NCI-H187 treated with DMSO at 0.1 percent for 48 hours (cell line): ENCODE measurements around the gene TMEM184B.

Experiments used
- DNase-seq: peaks from one replicate; lab custom pipeline; 2025; lab: John Stamatoyannopoulos, UW

Gene TMEM184B

GRCh38 chr22:38276166-38276565 is 3.4 kb upstream of the TMEM184B start:
- no peak for DNase-seq

DNA sequence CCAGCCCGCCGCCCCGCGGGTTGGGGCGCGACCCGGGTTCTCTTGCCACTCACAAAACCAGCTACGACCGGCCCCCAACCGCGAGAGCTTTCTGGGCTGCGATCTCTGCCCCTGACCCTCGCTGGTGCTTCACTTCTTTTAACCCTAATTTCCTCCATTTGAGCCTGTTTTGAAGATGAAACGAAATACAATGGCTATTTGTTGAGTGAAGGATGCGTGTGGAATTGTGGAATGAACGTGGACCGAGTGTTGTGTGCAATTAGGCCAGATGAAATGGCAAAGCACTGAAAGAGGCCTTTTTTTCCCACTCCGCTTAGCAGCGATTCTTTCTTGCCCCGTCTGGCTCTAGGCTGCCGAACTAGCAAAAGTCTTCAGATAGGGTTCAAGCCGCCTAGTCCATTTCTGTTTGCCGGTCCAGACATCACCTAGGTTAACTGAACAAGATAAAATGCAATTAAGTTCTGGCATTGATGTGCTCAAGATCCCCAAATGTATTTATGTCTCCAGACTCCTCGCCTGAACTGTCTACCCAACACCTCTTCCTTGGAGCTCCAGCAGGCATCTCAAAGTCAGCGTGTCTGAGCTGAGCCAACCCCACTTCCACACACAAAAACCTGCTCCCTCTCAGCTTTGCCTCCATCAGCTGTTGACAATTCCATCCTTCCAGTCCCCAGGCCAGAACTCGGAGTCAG is 471 bp upstream of the TMEM184B start:
- DNase-seq, result no peak

DNA sequence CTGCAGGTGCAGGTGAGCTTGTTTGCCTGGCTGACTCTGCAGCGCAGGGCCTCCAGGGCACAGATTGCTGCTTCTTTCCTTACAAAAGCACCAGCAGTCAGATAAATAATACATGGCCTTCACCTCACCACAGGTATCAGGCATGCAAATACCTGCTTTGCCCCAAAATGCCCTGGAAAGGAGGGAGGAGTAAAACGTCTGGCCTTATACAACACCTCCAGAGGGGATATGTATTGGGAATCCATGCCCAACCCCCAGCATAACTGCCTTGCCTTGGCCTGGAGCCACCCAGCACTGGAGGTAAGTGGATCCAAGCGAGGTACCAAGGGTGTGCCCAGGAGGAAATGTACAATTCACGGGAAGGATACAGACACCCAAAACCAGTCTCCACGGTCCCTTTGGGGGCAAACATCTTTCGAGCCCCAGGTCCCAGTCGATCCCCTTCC is 860 bp downstream of the TMEM184B start:
- no peak for DNase-seq

DNA sequence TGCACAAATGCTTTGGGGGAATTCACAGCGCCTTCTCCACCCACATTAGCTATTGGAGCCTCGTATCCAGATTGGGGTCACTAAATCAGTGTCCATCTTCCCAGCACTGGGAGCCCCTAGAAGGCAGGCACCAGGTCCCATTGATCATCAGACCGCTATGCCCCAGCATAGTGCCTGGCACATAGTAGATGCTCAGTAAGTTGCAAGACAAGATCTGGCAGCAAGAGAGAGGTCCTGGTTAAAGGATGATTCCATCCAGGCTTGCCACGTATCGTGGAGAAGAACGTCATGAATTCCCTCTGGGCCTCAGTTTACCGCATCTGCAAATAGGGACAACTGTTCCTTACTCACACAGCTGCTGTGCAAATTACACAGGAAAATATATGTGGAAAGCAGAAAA is 1.7 kb downstream of the TMEM184B start:
- no peak for DNase-seq

GRCh38 chr22:38270091-38270992 is 2.5 kb downstream of the TMEM184B start:
- no peak for DNase-seq

DNA sequence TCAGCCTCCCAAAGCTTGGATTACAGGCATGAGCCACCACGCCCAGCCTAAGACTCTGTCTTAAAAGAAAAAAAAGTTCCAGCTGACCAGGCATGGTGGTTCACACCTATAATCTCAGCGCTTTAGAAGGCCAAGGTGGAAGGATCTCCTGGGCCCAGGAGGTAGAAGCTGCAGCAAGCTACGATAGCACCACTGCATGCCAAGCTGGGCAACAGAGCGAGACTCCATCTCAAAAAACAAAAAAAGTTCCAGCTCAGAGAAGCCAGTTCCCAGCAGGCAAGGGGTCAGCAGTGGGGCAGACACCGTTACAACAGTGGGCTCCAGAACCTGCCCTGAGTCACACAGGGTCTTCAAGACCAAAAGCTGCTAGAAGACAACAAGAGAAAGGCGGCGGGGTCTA is 3.3 kb downstream of the TMEM184B start:
- no peak for DNase-seq

DNA sequence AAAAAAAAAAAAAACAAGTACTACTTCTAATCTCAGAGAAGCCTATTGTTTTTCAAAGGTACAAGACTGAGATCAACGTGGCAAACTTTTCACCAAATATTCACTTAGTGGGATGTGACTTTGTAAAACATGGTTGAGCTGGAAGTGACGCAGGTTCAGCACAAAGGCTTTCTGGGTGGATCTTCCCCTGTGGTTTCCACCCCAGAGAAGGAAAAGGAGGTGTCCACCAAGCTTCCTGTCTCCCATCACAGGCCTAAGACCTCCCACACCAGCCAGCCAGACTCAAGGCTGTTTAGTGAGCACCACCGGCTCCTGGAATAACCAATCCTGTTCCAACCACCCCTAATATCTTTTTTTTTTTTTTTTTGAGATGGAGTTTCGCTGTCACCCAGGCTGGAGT is 5.7 kb downstream of the TMEM184B start:
- DNase-seq, result no peak

- DNase-seq, result no peak
These were observed 6.7 kb downstream of the TMEM184B start for GRCh38 chr22:38266120-38266519.

DNA sequence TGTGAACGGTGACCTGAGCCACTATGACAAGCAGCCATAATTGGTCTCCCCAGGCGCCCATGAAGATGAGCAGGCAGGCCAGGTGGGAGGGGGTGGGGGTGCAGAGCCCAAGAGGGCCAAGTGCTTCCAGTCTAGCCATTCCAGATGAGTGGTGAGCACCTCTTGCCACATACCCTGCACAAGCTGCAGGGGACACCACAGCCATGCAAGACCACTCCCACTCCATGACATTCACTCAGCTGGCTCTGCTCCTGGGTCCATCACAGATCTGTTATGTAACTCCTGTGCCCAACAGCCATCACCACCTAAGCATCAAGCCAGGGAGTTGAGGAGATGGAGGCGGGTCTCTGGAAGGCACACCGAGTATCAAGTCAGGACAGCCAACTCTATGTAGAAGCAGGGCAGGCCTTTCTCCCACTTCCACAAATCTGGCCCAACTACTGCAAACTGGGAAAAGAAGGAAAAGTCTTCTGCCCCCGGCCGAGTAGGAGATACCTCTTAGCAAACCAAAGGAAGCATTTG is 8.4 kb downstream of the TMEM184B start:
- DNase-seq, result no peak

DNA sequence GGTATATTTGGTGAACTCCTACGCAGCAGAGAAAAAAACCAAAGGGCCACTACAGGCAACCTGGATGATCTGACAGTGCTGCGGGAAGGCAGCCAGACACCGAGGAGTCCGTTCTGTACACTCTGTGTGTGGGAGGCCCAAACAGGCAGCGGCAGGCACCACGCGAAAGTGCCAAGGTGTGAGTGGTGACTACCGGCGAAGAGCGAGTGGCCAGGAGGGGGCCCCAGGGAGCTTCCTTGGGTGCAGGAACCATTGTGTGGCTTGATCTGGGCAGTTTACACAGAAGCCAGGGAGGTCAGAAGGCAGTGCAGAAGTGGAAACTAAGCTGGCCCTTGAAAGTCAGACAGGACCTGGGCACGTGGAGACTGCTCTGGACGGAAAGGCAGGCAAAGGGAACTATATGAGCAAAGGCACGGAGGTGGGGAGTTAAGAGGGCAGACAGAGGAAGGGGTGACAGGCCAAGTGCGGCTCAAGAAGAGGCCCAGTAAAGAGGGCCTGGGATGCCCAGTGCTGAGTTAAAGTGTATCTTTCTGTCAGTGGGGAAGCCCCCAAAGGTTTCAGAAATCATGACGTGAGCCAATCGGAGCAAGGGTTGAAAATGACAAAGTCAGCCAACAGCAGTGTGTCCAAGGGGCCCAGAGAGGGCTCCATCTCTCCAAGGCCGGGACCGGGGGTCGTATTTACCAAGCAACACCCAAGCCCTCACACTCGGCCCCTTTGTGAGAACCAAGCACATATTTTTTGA is 10.6 kb downstream of the TMEM184B start:
- no peak for DNase-seq

DNA sequence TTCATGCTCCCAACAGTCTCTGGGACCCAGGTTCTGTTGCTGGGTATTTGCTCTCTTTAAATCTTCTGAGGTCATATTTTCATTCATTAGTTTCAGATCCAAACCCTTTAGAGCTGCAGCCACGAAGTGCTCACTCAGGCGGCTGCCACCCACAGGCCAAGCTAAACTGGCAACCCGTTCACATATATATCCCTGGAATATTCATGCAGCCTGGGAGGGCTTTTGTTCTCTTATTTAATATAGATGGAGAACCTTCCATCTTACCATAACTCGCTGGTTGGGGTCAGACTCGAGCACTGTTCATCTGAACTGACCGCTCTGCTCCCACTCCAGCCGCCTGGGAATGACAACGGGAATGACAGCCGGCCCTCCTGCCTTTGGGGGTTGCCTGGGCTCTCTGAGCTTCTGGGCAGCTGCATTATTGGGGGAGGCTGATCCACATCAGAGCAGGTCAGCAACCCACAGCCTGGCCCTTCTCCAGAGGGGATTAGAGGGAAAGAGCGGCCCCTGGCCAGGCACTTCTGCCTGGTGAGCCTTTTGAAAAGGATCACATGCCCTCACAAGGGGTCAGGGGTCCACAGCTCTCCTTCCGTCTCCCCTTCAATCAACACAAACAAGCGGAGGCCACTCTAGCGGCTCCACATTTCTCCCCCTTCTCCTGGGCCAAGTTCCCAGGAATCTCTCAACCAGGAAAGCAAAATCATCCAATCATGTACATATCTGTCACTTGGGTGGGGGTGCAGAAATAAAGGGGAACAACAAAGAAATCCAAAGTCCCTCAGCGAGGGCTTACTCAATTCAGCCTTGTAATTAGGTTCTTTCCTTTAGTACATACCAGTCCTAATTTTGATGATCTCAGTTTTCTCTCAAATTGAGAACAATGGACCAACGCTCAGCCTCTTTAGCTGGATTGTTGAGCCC is 11.8 kb downstream of the TMEM184B start:
- no peak for DNase-seq

DNA sequence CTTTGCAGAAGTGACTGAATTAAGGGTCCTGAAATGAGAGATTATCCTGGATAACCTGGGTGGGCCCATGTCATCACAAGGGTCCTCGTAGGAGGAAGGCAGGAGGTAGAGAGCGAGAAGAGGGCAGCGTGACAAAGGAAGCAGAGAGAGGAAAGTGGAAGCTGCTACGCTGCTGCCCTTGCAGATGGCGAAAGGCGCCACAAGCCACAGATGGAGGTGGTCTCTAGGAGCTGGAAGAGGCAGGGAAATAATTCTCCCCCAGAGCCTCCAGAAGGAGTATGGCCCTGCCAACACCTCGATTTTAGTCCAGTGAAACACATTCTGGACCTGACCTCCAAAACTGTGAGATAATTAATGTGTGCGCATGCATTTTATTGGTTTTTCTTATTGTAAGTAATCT is 13.4 kb downstream of the TMEM184B start:
- no peak for DNase-seq

DNA sequence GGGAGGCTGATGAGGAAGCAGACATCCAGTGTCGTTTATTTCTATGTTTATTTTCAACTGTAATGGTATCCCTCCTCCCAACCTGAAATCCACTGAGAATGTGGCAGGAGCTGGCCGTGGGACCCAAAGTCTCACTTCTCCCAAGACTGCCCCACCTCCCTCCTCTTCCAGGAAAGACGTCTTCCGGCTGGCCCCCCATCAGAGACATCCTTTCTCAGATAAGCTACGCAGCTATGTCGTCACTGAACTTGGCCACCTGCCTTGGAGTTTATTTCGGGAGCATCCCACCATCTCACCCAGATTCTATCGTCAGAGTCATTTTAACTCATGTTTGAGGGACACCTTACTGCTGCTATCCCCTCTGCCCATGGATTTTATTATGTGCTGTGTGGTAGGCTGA is 13.9 kb downstream of the TMEM184B start:
- DNase-seq, result no peak

DNA sequence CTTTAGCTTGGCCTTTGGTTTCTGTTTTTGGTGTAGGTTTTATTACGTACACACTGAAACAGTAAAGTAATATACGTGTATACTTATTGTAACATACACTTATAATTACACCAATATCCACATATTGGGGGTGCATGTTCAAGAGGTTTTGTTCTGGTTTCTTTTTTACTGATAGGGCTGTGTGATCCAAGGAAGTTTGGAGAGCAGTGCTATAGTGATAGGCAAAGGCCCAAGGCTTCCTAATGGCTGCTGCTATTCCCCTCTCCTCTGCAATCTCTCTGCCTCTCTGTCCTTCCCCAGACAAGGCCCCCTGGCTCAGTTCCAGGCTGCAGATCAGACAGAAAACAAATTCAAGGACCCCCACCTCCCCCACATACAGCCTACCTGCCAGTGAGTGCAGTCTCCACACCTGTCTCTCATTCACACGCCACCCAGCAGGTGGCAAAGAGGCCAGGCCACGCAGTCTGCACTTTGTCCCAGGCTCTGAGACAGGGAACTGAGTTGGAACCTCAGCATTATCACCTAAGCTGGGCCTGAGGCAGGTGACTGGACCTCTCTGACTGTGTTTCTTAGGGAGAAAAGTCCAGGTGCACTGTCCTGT is 15.1 kb downstream of the TMEM184B start:
- DNase-seq, result peak; percentile 15

GRCh38 chr22:38257181-38257580 is 15.6 kb downstream of the TMEM184B start:
- DNase-seq, result no peak

DNA sequence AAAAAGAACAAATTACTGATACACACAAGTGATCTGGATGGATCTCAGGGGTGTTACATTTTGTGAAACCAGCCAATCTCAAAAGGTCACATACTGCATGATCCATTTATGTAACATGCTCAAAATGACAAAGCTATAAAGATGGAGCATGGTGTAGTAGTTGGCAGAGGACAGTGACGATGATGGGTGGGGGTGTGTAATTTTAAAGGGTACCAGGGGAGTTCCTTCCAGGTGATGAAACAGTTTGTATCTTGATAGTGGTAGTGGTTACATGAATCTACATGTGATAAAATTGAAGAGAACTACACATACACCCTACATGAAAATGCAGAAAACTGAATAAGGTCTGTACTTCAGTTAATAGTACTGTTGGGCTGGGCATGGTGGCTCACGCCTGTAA is 17.1 kb downstream of the TMEM184B start:
- DNase-seq, result no peak

- DNase-seq, result no peak
These were observed 21.5 kb downstream of the TMEM184B start for GRCh38 chr22:38251341-38251692.

GRCh38 chr22:38250643-38251340 is 22.0 kb downstream of the TMEM184B start:
- no peak for DNase-seq

DNA sequence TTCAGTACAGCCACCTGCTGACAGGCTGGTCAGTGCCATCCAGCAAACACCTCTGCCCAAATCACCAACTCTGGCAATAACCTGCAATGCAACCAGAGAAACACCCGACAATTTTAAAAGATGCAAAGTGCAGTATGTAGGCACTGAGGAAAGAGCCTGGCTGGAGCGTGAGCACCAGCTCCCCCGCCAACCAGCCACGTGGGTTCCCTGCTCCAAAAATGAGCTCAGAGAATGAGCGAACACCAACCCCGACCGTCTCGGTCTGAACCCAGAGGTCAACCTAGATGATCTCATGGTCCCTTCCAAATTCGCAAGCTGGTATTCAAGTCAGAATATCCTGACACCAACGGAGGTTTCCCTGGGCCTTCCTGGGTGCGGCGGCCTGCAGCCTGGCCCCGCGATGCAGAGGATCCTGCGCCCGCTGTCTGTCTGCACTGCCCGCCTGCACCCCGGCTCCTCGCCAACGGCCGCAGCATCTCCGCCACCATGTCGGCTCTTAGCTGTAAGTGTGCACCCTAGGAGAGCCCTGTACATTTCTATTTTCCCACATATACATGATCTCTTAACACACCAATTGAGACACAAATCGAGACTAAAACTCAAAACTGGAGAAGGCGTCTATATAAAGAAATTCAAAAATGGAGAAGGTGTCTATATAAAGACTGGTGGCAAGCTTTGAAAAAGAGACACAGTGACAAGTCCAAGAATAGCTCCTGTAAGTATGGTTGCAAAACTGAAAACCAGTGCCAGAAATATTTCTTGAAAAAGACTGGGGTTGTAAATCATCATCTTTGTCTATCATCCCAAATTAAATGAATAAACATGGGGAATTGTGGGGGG is 22.8 kb downstream of the TMEM184B start:
- no peak for DNase-seq
